ENCODE measurements around the gene GYPC.
A peak's percentile ranks its signal among the peaks of the same experiment; 100 is the strongest.

Gene GYPC

DNA sequence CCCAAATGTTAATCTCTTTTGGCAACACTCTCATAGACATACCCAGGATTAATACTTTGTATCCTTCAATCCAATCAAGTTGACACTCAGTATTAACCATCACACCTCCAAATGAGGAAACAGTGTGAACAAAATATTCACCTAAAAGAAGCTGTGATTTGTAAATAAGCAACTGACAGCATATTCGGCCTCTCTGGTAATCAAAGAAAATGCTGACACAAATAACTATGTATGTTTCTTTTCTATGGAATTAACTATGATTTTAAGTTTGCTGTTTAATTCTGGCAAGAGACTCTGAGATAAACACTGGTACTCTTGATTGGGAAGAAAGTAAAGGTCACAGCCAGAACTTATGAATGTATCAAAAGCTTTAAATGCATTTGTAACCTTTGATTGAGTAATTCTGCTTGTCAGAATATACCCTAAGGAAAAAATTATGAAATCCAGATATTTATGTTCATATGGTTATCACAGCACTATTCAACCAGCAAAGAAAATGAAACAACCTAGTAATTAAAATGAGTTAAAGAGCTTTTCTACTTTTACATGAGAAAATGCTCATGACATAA is 3.6 kb upstream of the GYPC start:
- no peak for DNase-seq

GRCh38 chr2:126653109-126653508 is 2.8 kb upstream of the GYPC start:
- DNase-seq: no peak

GRCh38 chr2:126653761-126654160 is 2.2 kb upstream of the GYPC start:
- DNase-seq: no peak

DNA sequence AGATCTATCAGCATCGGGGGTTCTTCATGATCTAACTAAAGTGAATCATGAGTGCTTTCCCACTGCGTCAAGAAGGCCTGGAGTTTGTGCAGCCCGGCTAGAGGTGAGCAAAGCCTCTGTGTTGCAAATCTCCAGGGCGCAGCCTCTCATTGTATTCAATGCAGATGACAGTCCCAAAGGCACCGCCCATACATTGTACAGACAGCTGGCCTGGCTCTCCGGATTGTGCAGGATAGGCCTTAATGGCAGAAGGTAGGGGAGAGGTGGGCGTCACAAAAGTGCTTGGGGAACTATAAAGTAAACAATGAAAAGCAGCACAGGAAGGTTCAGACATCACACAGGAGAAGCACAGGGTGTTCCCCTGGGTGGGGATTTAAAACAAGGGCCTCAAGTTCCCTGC is 907 bp upstream of the GYPC start:
- DNase-seq: no peak

DNA sequence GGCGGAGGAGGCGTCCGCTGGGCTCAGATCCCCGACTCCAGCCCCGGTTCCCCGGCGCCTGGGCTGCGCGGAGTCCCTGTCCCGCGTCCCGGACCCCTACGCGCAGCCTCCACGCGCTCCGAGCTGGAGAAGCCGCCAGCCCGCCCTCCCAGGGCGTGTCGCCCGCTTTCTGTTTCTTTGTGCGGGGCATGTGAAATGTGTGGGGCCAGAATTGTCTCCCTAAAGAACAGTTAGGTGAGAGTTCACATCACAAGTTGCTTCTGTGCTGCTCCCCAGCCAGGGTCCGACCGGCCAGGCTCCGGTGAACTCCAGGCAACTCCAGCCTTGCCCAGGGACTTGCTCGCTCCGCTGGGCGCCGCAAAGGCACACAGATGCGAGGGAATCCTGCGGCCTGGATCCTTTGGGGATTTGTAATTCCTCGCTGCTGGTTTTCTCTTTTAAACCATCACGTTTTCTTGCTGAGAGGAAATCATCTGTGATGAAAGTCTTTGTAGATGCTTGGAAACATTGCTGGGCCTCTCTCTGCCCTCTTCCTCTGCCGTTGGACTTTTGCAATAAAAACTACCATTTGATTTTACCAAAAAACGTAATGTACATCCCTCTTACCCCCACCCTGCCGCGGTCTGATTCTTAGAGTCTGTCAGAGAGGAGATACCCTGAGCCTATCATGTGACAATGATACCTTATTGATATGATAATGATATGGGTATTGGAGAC is 631 bp downstream of the GYPC start:
- peak in 3 of 4 experiments; percentile 10 to 25 (median 19) for DNase-seq

- DNase-seq: peak in 1 of 4 experiments; percentile 13
These were observed 1.2 kb downstream of the GYPC start for GRCh38 chr2:126657148-126657635.

- peak; percentile 27 to 72 (median 51) for DNase-seq
These were observed 1.8 kb downstream of the GYPC start for GRCh38 chr2:126657636-126658318.

DNA sequence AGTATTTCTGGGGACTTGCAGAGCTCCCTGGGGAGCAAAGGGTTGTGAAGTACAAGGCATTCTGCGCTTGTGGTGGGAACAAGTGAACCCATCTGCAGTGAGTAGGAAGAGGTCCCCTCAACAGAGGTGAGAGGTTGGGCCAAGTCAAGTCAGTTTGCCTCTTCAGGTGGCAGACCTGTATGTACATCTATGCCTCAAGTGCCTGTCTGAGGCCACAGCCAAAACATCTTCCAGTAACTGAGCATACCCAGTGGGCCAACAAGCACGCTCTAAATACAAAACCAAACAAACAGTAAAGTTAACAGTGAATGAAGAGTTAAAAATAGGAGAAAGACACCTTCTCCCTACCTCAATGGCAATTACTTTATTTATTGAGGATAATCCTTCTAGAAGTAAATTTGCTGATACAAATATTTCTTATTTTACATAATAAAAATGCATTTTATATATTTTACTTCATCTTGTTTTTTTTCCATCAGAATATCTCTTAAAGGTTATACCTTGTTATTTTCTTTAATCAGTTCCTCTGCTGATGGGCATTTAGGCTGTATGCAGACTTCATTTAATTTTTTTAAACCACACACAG is 2.5 kb downstream of the GYPC start:
- DNase-seq: no peak

DNA sequence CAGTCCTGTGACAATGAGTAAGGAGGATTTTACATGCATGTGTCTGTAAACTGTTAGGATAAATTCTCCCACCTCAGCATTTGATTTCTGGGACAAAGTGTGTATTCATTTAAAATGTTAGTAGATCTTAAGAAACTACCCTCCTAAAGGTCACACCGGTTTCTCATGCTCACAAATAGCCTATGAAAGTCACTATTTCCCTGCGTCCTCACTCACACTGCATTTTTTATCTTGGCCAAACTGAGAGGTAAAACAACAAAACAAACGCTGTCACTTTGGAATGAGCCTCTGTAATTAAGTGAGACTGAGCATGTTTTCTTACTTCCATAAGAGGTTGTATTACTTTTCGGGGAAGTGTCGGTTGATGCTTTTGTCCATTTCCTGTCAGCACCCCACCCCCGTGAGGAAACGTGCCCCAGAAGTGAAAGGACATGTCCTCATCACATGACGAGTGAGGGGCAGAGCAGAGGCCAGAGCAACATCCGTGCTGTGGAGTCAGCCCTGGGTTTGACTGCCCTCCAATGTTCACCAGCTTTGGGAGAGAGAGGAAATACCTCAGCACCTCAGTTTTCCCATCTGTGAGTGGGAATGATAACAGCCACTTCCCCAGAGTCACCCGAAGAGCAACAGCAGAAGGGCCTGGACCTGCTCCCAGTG is 3.1 kb downstream of the GYPC start:
- peak in 3 of 4 experiments; percentile 13 to 44 (median 23) for DNase-seq

GRCh38 chr2:126659562-126660467 is 3.9 kb downstream of the GYPC start:
- DNase-seq: no peak

DNA sequence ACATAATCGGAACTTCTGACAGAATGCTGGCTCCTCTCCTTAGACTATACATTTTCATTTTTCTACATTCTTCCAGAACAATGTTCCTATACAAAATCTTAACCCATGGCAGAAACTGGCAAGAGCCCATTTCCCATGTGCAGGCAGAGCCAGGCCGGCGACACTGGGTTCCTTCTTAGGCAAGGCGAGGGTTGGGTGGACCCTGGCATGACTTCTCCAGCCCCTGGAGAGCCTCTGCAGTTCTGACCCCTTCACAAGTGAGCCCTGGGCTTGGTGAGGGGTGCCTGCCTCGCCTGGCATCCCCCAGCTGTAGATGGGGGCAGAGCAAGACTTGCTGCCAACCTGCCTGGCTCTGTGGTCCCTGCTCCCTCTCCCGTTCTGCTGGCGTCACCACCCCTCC is 5.0 kb downstream of the GYPC start:
- no peak for DNase-seq

DNA sequence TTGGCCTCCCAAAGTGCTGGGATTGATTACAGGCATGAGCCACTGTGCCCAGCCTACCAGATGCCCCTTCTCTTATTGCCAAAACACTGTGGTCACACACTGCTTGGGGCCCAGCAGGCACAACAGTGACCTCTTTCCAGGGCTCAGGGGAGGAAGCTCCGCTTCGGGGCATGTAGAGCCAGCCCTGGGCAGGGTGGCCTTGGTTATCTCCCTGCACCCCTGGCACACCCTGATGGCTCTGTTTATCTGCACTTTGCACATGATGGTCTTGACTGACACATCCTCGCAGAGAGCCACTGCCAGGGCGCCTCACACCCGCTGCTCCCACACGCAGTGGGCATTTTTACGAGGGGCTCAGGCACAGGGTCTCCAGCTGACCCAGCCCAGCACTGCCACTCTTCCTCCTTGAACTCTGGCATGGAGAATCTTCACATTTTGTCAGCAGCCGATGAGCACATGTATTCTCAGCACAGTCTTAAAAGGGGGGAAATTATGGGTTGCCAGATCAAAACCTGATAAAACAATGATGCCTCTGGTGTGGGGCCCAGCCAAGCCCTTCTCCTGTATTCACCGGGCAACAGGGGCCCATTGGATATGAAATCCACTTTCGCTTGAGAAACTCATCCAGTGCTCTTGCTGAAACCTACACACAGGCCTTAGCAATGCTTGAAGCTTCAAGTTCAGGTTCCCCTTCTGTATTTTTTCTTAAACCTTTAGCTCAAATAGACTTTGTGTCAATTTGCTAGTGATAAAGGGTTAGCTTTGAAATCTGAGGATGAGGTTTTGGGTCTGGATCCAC is 5.9 kb downstream of the GYPC start:
- DNase-seq: no peak

DNA sequence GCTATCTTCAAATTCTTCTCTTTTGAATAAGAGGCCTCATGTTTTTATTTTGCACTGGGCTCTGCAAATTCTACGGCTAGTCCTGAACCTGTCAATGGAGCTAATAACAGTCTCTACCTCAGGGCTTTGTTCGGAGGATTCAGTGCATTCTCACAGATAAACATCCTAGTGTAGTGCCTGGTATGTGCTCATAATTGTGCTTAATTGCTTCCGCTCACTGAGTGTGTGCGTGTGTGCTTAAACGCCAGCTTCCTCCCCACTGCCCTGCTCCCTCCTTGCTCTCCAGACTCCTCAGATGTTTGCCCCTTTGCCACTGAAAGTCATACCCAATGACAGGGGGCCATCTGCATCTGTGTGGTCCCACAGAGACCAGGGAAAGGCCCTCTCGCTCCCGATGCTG is 6.7 kb downstream of the GYPC start:
- DNase-seq: no peak

DNA sequence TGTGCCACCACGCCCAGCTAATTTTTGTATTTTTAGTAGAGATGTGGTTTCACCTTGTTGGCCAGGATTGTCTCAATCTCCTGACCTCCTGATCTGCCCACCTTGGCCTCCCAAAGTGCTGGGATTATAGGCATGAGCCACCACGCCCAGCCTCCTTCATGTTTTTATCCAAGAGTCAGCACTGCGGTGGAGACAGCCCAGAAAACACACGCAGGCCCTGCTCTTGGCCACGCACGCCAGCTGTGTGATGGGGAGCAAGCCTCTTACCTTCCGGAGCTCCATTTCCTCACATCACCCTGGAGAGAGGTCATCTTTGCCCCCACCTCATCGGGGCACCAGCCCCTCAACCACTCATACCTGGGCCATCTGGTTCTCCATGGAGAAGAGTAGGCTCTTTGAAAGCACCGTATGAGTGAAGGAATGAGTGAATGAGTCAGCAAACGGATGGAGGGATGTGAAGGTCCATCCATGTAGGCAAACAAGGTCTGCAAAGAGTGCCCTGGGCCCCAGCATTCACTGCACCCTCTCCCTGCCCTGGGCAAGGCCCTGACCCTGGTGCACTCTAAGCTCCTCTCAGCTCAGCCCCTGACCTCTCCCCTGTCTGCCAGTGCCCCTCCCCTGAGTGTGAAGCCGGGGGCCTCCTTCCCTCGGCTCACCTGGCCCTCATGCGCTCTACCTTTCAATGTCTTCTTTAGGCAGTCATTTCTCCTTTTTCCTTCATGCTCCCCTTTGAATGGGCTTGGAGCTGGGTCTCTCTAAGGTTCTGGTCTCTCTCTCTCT is 7.4 kb downstream of the GYPC start:
- no peak for DNase-seq

DNA sequence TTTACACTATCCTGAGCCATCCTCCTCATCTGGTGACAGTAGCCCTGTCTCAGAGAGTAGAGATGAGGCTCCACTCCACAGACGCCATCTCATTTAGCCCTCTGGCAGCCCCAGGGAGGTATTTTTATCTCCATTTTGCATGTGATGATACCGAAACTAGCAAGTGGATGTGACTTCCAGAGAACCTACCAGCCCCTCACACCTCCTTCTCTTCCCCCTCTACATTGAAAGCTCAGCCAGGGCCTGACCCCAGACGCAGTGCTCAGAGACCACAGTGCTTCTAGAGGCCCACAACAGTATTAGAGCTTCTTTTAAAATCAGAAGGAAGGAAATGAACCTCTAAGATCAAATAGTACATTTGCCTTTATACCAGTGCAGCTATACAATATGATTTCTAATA is 8.3 kb downstream of the GYPC start:
- no peak for DNase-seq

GRCh38 chr2:126664639-126665038 is 8.7 kb downstream of the GYPC start:
- no peak for DNase-seq

- DNase-seq: no peak
These were observed 9.5 kb downstream of the GYPC start for GRCh38 chr2:126665483-126665882.

- DNase-seq: no peak
These were observed 12.3 kb downstream of the GYPC start for GRCh38 chr2:126668254-126668653.

- no peak for DNase-seq
These were observed 13.8 kb downstream of the GYPC start for GRCh38 chr2:126669772-126670171.

DNA sequence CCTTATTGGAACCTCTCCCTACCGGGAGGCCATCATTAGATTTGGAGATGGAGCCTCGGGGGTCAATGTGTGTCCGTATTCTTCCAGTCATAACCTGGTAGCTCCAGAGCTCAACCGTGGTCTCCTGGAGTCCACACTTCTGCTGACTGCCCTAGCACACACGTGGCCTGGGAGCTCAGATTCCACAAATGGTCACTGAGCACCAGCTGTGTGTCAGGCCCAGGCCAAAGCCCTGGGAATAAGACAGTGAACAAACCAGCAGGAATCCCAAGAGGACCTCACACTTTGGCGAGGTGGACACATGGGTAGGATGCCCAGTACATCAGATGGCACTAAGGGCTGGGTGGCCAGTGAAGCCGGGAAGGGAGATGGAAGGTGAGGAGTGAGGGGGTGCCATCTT is 15.5 kb downstream of the GYPC start:
- no peak for DNase-seq

Data from activated CD4-positive, CD25-positive, alpha-beta regulatory T cell (primary cell).